ENCODE measurements around the gene THBS2. TPM values are rescaled to one million over a fixed set of nuclear protein-coding genes. Genes with fewer than 3 reads are reported as not detected.

The THBS2 gene
- total RNA-seq, 1 donor from 2014 or later, result 709 TPM

GRCh38 chr6:169283924-169284323 is 30.3 kb upstream of the THBS2 start:
- Histone ChIP-seq H3K4me1 (no peaks in the 10 kb centered on the region), H3K4me3 (no peak overlapping the region), H3K27me3 (no peaks in the 10 kb centered on the region), H3K27ac (no peak overlapping the region), H3K36me3 (no peaks in the 10 kb centered on the region), H3K9me3 (no peaks in the 10 kb centered on the region)
- intact Hi-C loops (cut with DNase I), result no loop called here
- no peak for DNase-seq (ENCODE audit: low spot score in 2 of 2)
- no peak for TF ChIP-seq CTCF (IDR thresholded peaks at IDR 0.05)

- H3K9me3 ChIP-seq, result no peaks in the 10 kb centered on the region
- H3K4me1 ChIP-seq, result no peaks in the 10 kb centered on the region
- H3K27me3 ChIP-seq, result no peaks in the 10 kb centered on the region
- TF ChIP-seq CTCF (IDR thresholded peaks at IDR 0.05), result no peak
- no peaks in the 10 kb centered on the region for H3K36me3 ChIP-seq
- no peak for DNase-seq (ENCODE audit: low spot score in 2 of 2)
- intact Hi-C loops (cut with DNase I), result no loop called here
- H3K4me3 ChIP-seq, result no peak overlapping the region
- H3K27ac ChIP-seq, result no peak overlapping the region
Measured at GRCh38 chr6:169282043-169282442, 28.4 kb upstream of the THBS2 start.

GRCh38 chr6:169277619-169278018 is 24.0 kb upstream of the THBS2 start:
- DNase-seq (ENCODE audit: low spot score in 2 of 2), result no peak
- no peaks in the 10 kb centered on the region for H3K27me3 ChIP-seq
- no peaks in the 10 kb centered on the region for H3K4me1 ChIP-seq
- H3K9me3 ChIP-seq, result no peaks in the 10 kb centered on the region
- no peak for TF ChIP-seq CTCF (IDR thresholded peaks at IDR 0.05)
- intact Hi-C loops (cut with DNase I), result no loop called here
- H3K27ac ChIP-seq, result no peak overlapping the region
- no peaks in the 10 kb centered on the region for H3K36me3 ChIP-seq
- no peak overlapping the region for H3K4me3 ChIP-seq

- no peak for TF ChIP-seq CTCF (IDR thresholded peaks at IDR 0.05)
- Histone ChIP-seq H3K27ac (no peak overlapping the region), H3K36me3 (no peaks in the 10 kb centered on the region), H3K4me1 (peaks cover 0 to 1% of the 10 kb centered on the region in 2 donors), H3K27me3 (no peaks in the 10 kb centered on the region), H3K4me3 (no peak overlapping the region), H3K9me3 (no peaks in the 10 kb centered on the region)
- intact Hi-C loops (cut with DNase I), result no loop called here
- DNase-seq (ENCODE audit: low spot score in 2 of 2), result no peak
Measured at GRCh38 chr6:169274781-169275180, 21.1 kb upstream of the THBS2 start.

GRCh38 chr6:169273511-169273910 is 19.9 kb upstream of the THBS2 start:
- no peaks in the 10 kb centered on the region for H3K36me3 ChIP-seq
- intact Hi-C loops (cut with DNase I), result no loop called here
- no peaks in the 10 kb centered on the region for H3K9me3 ChIP-seq
- H3K27me3 ChIP-seq, result no peaks in the 10 kb centered on the region
- TF ChIP-seq CTCF (IDR thresholded peaks at IDR 0.05), result no peak
- H3K4me3 ChIP-seq, result no peak overlapping the region
- DNase-seq (ENCODE audit: low spot score in 2 of 2), result no peak
- H3K4me1 ChIP-seq, result peaks cover 3 to 4% of the 10 kb centered on the region in 2 donors
- H3K27ac ChIP-seq, result no peak overlapping the region

- no peak overlapping the region for H3K4me3 ChIP-seq
- H3K9me3 ChIP-seq, result no peaks in the 10 kb centered on the region
- H3K27me3 ChIP-seq, result no peaks in the 10 kb centered on the region
- no peak for DNase-seq (ENCODE audit: low spot score in 2 of 2)
- peaks cover 3 to 4% of the 10 kb centered on the region in 2 donors for H3K4me1 ChIP-seq
- no peaks in the 10 kb centered on the region for H3K36me3 ChIP-seq
- intact Hi-C loops (cut with DNase I), result no loop called here
- H3K27ac ChIP-seq, result no peak overlapping the region
- TF ChIP-seq CTCF (IDR thresholded peaks at IDR 0.05), result no peak
Measured at GRCh38 chr6:169271877-169272216, 18.2 kb upstream of the THBS2 start.
